ENCODE data around the gene SELENOP.

DNA sequence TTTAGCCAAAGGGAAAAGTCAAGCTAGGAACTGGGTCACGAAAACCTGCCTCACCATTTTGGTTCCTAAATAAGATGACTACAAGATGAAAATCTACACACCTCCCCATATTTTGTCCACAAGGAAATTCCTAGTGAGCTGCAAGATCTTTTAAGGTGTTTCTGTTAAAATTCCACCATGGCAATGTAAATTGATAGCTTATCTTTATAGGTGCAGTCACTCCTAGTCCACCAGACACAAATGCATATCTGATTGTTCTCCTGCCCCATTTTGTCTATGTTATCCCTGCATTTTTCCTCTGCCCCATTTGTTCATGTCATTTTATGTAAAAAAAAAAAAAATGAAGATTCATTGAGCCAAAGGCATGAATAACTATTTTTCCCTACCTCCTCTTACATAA lies 41.1 kb upstream of the SELENOP start:
- no peak for TF ChIP-seq CTCF (IDR thresholded peaks at IDR 0.05)
- TF ChIP-seq POLR2A (IDR thresholded peaks at IDR 0.05) = no peak

All from uterus (tissue), 2 donors.